Endometrium (tissue), 2 donors: ENCODE data around the gene DESI1.

Source experiments
- FAIRE-seq: peaks from 2 replicates; lab custom pipeline; 2012; peaks lifted over from hg19 to GRCh38; lab: Jason Lieb, UNC
- donor health status: control.
- donor health status: control.

The DESI1 gene

GRCh38 chr22:41557401-41558240 lies 63.2 kb downstream of the DESI1 start:
- FAIRE-seq: no peak

- FAIRE-seq: no peak
Observed at GRCh38 chr22:41556561-41556960, 64.3 kb downstream of the DESI1 start.

- FAIRE-seq: no peak
Observed at GRCh38 chr22:41555325-41555982, 65.4 kb downstream of the DESI1 start.

- FAIRE-seq: no peak
Observed at GRCh38 chr22:41551877-41552582, 68.8 kb downstream of the DESI1 start.

GRCh38 chr22:41550952-41551491 lies 69.8 kb downstream of the DESI1 start:
- FAIRE-seq: no peak

- FAIRE-seq: no peak
Observed at GRCh38 chr22:41548830-41549211, 72.0 kb downstream of the DESI1 start.
